Measurements from ENCODE around the gene PIGN. TPM values are rescaled to one million over a fixed set of nuclear protein-coding genes. Genes with fewer than 3 reads are reported as not detected.

The PIGN gene
- total and polyA plus RNA-seq, 2 of the 8 experiments (the other 6 are each of a cell fraction or from before 2014, with no cell fraction given): 20.9 to 26.3 TPM

- TF ChIP-seq ATF2 (IDR thresholded peaks at IDR 0.05; ENCODE audit: low read length) (no peak), SIN3A (conservative IDR thresholded peaks at IDR 0.05 in 1 of 2, IDR thresholded peaks at IDR 0.05 in 1 of 2; ENCODE audit: low read depth in 1 of 2, low read length in 2 of 2) (no peak), USF2 (IDR thresholded peaks at IDR 0.05; ENCODE audit: low read length) (no peak), HDAC6 (IDR thresholded peaks at IDR 0.05; ENCODE audit: low read depth, low read length) (no peak), POU5F1 (IDR thresholded peaks at IDR 0.05; ENCODE audit: low read depth, low read length) (no peak), CTCF (IDR thresholded peaks at IDR 0.05; ENCODE audit: control extremely low read depth in 1 of 3, insufficient read depth in 1 of 3, low read depth in 1 of 3, low read length in 3 of 3) (no peak), CREB1 (IDR thresholded peaks at IDR 0.05) (no peak), SP1 (IDR thresholded peaks at IDR 0.05; ENCODE audit: low read depth, low read length) (no peak)
Measured at GRCh38 chr18:62080172-62080900, 106.5 kb downstream of the PIGN start (continued).

All from H1 (cell line).